A204.1 (cell line): ENCODE measurements around the gene SLC8A3.

Experiments
- FAIRE-seq: peaks from 2 replicates; lab custom pipeline; 2012; peaks lifted over from hg19 to GRCh38; lab: Jason Lieb, UNC

Gene SLC8A3

DNA sequence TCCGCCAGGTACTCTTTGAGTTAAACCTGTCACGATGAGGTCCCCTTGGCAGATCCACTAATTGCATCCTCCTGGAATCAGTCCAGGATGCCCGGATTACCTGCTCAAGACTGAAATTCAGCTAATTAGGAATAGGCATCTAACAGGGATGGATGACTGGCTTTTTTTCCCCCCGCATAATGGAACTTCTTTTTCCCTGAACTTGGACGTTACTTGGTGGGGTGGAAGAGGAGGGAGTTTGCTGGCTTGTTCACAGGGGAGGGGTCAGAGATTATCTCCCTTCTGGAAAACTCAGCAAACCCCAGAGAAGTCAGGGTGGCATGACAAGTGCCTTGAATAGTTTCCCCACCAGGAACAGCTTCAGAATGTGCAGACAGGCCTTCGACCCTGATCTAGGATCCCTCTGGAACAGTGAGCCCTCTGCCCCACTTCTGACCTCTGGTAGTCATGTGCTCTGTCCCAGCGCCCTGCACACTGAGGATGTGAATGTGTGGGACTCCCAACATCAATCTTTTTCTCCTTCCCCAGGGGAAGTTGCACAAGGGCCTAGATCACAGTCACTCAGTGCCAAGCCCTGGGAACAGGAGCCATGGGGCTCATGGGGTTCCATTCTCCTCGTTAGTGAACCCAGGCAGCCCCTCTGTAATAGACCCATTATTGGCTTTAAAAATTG lies 167.1 kb downstream of the SLC8A3 start:
- FAIRE-seq = no peak

DNA sequence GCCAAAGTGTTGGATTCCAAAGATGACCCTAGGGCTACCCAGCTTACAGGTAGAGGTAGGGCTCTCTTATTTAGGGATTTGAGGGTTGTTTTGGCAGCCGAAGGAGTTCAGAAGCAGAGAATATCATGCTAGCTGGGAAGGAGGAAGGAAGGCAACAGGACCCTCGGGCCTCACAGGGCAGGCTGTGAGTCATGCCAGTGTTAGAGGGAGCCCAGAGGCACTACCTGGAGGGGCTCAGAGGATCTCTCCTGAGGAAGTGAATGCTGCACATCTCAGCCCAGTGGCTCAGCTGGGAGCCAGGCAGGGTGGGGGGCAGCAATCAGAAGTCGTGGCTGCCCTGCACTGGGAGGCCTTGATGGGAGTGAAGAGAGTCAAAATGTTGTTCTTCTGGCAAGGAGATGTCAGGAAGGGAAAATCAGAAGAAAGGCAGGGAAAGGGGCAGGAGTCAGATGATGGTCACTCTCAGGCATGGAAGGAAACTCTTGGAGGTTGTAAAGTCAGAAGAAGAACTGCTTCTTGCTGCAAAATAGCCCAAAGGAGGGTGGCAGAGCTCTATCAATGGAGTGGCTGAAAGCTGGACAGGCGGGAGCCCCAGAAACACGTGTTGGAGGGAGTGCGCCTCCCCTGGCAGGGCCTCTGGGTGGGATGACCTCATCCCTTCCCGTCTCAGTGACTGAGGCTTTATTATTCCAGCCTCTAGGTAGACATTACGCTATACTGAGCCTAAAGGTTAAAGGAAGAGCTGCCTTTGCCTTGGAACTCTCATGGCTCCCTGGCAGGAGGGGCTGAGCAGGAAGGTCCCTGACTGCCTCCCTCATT lies 168.2 kb downstream of the SLC8A3 start:
- no peak for FAIRE-seq

- no peak for FAIRE-seq
These were observed 169.1 kb downstream of the SLC8A3 start for GRCh38 chr14:70019695-70020094.

- no peak for FAIRE-seq
These were observed 170.0 kb downstream of the SLC8A3 start for GRCh38 chr14:70018713-70019211.

GRCh38 chr14:70018230-70018629 lies 170.5 kb downstream of the SLC8A3 start:
- FAIRE-seq = no peak

GRCh38 chr14:70014406-70015095 lies 174.2 kb downstream of the SLC8A3 start:
- no peak for FAIRE-seq

DNA sequence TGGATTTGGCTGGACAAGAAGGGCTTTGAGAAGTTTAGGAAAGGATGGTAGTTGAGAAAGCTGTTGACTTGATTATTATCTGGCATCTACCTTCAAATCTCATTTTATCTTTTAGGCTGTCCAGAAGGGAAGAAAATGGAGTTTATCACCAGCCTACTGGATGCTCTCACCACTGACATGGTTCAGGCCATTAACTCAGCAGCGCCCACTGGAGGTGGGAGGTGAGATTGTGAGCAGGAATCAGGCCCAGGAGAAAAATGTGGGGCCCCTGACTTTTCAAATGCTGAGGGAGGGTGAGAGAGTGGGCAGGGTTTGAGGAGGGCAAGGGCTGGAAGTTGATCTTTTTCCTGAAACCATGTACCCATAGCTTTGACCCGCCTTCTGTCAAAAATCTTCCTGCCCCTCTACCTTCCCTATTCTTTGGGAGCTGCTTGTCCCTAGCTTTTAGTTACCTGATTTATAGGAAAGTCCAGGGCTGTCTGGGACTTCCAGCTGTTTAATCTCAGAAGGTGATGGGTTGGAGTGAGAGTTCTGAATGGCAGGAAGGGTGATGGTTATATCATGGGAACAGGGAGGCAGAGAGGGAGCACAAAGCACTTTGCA lies 175.4 kb downstream of the SLC8A3 start:
- FAIRE-seq = no peak

GRCh38 chr14:70011708-70012107 lies 177.0 kb downstream of the SLC8A3 start:
- FAIRE-seq = no peak

DNA sequence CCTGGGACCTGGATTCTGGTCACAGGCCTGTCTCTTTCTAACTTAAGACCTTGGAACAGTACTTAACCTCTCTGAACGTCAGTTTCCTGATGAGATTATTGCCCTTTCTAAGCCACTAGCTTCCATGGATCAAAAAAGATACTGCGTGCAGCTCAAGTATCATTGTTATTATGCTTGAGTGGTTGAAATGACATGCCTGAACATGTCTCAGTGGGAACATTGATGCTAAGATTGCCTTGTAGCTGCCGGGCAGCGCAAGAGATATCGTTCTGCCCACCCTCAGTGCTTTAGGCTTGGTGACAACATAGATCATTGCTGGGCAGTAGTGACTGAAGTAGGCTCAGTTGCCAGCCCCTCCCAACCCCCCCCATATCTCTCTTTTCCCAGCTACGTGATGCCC lies 177.7 kb downstream of the SLC8A3 start:
- FAIRE-seq = no peak

- FAIRE-seq = no peak
These were observed 178.8 kb downstream of the SLC8A3 start for GRCh38 chr14:70009961-70010360.

DNA sequence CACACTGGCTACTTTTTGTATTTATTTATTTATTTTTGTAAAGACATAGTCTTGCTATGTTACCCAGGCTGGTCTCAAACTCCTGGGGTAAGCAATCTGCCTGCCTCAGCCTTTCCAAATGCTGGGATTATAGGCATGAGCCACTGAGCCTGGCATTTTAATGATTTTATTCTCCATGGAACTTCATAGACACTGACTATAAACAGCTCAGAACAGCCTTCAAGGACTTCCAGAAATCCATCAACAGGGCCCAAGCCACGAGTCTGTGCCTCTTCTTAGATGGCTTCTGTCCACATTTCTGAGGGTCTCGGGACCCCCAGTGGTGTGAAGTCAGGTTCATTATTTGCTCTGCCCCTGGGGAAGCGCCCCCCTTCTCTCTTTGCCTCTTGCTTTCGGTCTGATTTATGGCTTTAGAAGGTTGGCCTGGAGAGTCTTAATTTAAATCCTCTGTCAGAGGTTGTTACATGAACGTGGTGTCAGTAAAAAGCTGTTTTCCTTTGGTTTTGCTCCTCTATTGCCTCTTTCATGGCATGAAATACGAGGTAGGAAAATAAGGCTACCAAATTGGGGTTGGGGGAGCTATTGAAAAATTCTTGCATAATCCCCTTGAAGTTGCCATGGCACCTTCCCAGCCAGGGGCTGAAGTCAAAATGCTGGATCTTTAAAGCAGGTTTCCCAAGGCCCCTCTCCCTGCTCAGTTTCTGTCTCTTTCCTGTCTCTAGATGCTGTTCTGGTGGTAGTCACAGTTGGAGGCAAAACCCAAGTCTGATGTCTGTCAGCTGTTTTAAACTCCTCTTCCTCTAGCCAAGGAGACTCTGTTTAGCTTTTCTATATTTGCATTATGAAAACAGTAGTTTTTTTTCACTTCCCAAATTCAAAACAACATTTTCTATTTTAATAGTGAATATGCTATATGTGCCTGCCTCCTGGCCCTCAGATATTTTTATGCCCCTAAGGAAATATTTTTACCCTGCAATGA lies 180.2 kb downstream of the SLC8A3 start:
- no peak for FAIRE-seq

GRCh38 chr14:70006699-70007098 lies 182.1 kb downstream of the SLC8A3 start:
- FAIRE-seq = no peak

DNA sequence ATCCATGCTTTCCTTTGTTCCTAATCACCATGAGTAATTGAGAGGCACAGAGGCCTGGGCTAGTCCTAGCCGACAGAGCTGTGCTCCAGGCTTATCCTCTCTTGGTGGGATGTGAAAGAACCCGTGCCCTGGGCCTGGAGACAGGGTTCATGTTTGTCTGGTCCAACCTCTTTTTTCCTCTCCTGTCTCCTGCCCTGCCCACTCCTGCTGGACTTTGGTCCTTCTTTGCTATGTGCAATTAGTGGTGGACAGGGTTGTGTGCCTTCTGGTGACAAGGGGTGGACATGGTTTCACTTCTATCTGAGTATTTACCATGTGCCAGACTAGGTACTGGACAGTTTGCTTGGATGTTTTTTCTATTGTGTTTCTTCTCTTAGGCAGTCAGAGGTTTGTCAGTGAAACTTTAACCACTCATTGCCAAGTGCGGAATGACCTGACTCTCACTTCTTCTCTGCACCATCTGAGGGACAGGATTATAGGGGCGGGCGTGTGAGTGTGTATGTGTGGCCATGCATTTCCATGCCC lies 183.4 kb downstream of the SLC8A3 start:
- FAIRE-seq = no peak

- no peak for FAIRE-seq
These were observed 184.0 kb downstream of the SLC8A3 start for GRCh38 chr14:70004791-70005190.

DNA sequence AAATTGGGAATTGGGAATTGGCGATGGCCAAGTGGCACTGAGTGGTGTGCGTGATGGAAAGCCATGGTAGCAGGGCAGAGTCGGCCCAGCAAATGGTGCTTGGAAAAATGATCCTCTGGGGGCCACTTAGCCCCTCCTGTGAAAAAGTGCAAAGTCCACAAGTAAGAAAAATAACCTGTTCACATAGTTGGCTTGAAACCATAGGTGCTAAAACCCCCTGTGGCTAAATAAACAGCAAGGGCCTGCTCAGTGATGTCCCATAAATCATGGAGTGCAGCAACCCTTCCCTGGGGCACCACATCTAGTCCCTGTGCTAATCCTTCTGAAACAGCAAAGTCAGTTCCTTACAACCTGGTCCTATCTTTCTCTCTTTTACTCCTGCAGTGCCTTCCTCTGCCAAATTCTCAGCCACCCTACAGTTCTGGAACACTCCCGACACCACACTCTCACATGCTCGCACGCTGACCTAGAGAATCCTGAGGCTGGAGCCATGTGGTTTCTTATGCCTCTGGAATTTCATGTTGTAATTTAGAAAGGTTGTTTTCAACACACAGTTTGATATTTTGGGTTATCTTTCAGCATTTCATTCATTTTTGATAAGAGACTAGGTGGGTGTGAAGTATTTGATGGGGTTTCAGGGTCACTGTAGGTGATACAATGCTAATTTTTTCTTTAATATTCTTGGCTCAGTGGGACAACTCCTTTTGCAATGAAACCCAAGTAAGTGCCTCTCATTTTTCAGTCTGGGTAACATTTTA lies 186.0 kb downstream of the SLC8A3 start:
- no peak for FAIRE-seq

DNA sequence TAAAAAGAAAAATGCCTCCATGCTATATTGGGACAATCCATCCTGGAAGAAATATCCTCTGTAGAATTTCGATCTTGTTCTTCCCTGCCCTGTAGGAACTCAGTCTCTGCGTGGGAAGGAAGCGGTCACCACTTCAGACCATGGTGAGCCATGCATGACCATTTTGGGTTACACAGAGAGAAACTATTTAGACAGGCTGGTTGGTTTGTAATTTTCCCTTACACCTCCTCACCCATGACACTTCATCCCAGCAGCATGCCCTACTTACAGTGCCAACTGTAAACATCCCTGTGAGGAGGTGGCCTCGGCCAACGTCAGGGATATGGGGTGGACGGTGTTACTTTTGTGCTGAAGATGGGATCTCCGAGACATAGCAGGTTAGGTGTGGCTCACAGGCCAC lies 188.2 kb downstream of the SLC8A3 start:
- no peak for FAIRE-seq

GRCh38 chr14:69999261-69999674 lies 189.5 kb downstream of the SLC8A3 start:
- FAIRE-seq = no peak

DNA sequence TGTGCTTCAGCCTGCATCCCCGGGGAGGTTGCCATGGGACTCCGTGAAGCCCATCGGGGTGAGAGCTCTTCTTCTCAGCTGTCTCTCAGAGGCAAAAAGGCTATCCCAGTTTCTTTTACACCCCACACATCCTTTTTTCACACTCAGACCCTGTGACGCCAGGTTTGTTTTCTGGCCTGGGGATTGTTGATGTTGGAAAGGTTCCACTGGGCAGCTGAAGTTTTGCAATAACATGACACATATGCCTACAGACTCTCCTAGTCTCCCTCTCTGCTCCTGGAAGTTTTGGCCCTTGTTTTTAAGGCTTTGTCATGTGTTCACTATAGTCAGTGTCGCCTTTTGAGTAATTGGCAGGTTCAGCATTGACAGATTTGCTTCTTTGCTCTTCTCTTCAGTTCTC lies 190.9 kb downstream of the SLC8A3 start:
- FAIRE-seq = no peak

DNA sequence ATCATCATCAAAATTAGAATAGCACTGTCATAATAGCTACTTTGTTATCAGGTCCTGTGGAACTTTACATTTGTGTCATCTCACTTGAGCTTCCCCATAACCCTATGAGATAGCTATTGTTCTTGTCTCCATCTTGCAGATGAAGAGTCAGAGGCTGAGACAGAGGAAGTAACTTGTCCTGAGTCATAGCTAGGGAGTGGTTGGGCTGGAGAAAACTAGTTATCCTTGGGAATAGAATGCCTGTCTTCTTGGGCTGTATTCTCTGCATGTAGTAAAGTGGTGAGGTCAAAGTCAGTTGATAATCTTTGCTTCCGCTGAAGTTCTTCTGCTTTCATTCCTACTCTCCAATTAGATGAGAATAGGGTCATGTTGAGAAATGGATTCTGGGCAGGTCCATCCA lies 192.5 kb downstream of the SLC8A3 start:
- FAIRE-seq = no peak
